ENCODE data around the gene FILIP1.

The FILIP1 gene

DNA sequence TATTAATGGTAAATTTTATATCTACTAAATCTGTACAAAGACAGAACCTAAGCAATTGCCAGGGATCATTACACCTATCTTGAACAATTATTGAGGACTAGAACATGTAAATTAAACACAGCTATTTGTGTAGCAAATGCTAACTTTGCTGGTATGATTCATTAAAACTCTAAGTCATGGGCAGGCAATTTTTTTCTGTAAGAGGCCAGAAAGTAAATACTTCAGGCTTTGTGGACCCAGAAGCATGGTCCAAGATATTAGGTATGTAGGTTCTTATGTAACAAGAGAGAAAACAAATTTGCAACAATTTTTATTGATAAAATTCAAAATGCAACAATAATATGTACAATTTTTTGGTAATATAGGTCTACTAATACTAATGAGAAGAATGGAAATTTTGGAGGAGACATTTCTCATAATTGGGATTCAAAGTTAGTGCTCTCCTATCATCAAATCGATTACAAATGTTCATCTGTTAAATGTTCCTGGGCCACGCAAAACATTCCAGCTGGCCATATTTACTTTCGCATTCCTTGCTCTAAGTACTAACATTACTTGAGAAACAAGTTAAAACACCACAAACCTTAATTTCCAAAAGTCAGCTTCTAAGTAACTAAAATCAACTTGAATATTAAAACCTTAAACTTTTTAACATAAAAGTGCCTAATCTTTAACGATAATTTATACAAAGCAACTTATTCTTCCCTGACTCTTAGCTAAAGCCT lies 213.3 kb downstream of the FILIP1 start:
- peak overlapping the region; percentile 95 for H3K4me3 ChIP-seq (ENCODE audit: low read depth, low read length)
- TF ChIP-seq, protein P1, sequence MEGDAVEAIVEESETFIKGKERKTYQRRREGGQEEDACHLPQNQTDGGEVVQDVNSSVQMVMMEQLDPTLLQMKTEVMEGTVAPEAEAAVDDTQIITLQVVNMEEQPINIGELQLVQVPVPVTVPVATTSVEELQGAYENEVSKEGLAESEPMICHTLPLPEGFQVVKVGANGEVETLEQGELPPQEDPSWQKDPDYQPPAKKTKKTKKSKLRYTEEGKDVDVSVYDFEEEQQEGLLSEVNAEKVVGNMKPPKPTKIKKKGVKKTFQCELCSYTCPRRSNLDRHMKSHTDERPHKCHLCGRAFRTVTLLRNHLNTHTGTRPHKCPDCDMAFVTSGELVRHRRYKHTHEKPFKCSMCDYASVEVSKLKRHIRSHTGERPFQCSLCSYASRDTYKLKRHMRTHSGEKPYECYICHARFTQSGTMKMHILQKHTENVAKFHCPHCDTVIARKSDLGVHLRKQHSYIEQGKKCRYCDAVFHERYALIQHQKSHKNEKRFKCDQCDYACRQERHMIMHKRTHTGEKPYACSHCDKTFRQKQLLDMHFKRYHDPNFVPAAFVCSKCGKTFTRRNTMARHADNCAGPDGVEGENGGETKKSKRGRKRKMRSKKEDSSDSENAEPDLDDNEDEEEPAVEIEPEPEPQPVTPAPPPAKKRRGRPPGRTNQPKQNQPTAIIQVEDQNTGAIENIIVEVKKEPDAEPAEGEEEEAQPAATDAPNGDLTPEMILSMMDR (IDR thresholded peaks at IDR 0.05; ENCODE audit: low read depth, low read length), result no peak

DNA sequence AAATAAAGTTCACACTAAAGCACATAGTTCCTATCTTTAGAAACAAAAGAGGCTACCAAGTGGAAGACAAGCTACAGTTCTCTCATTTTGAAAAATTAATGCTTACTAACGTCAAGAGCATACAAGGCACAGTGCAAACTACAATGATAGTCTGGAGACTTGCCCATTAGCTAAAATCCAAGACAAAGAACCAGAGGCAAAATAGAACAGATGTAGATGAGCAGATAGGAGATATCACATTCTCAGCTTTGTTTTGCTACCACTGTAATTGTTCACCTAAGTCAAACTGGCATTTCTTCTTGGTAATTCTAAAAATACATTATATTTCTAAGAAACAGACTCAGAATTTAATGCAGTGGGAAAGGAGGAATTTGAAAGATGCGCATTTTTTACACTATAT lies 214.2 kb downstream of the FILIP1 start:
- H3K4me3 ChIP-seq (ENCODE audit: low read depth, low read length), result no peak overlapping the region
- TF ChIP-seq, protein P1 (IDR thresholded peaks at IDR 0.05; ENCODE audit: low read depth, low read length), result no peak

DNA sequence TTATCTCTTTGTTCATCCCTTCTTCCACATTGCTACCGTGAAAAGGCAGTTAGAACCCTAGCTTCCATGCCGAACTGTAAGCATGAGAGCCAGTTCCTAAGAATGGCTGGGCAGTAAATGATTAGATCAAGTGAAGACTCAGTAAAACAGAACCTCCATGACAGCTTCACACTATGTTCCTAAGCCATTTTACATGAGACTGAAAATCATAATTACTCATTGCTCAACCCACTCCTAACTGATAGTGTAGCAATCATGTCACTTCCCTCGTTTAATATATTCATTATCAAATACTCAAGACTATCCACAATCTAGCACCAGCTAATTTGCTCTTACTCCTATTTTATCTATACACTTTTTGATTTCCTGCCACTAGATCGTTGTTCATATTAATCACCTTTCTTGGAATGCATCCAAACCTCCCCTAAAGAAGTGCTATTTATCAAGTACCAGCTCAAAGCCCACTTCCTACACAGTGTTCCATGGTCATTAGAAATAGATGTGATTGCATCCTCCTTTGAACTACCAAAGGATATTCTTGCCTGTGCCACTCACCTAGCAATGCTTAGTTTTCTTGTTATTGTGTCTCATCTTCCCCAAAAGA lies 215.0 kb downstream of the FILIP1 start:
- TF ChIP-seq, protein P1 (IDR thresholded peaks at IDR 0.05; ENCODE audit: low read depth, low read length), result no peak

DNA sequence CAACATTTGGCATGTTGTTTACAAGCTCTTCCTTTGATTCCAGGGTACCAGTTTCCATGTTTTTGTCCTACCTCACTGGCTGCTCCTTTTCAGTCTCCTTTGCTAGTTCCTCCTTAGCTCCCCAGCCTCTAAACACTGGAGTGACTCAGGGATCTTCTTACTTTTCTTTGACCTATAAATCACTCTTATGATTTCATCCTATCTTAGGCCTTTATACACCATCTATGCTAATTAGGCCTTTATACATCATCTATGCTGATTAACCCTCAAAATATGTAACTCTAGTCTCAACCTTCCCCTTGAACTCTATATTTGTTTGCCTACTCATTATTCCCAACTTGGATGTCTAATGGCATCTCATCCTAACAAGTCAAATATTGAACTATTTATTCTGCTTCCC lies 218.5 kb downstream of the FILIP1 start:
- TF ChIP-seq, protein P1 (IDR thresholded peaks at IDR 0.05; ENCODE audit: low read depth, low read length), result no peak
- no peak overlapping the region for H3K4me3 ChIP-seq (ENCODE audit: low read depth, low read length)

More for the DNA sequence above, 215.0 kb downstream of the FILIP1 start:
- H3K4me3 ChIP-seq (ENCODE audit: low read depth, low read length), result no peak overlapping the region

DNA sequence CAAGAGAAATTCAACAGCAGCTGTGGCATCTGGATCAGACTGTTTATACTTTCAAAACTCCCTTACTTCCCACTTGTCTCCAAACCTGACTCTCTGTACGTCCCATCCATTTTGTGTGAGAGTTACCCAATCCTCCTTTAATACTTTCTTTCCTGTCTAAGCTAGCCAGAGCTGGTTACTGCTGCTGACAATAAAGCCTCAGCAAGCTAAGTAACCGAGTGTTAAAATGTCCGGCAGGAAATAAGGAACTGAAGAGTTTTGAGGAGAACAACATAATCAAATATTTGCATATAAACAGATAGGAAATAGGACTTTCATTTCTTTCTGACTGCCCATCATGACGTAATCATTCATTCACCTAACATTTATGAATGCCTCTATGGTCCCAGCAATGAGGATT lies 220.6 kb downstream of the FILIP1 start:
- TF ChIP-seq, protein P1 (IDR thresholded peaks at IDR 0.05; ENCODE audit: low read depth, low read length), result no peak
- H3K4me3 ChIP-seq (ENCODE audit: low read depth, low read length), result no peak overlapping the region

DNA sequence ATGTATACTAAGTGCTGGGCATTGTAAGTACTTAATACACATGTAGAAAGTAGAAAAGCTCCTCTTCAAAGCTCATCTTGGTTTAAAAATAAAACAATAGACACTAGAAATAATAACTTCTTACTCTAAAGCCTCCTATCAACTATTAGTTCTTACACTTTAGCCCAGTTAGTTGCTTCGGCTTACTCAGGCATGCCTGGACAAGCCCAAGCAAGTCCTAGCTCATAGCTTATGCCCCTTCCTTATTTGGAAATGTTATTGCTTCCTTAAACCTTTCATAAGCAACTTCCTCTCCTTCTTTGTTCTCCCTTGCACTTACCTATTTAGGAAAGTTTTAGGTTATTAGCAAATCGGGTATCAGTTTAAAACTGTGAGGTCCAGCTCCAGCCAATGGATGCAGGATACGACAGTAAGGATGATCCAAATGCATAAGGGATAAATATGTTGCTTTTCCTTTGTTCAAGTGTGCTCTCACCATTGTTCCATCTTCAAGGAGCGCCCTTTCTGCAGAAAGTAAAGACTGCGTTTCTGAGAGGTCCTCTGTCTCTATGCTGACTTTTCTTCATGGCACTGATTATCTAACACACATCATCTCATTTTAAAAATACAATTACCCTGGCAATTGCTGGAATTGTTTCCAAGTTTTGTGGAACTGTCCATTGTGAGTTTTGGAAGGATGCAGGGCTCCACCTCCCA lies 221.3 kb downstream of the FILIP1 start:
- H3K4me3 ChIP-seq (ENCODE audit: low read depth, low read length), result no peak overlapping the region
- TF ChIP-seq, protein P1 (IDR thresholded peaks at IDR 0.05; ENCODE audit: low read depth, low read length), result no peak

DNA sequence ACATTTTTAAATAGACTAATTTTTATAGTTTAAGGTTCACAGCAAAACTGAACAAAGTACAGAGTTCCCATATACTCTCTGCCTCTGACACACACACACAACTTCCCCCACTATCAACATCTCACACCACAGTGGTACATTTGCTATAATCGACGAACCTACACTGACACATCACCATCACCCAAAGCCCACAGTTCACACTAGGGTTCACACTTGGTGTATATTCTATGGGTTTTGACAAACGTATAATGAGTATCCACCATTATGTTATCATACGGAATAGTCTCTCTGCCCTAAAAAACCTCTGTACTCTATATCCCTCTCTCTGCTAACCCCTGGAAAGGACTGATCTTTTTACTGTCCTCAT lies 224.6 kb downstream of the FILIP1 start:
- TF ChIP-seq, protein P1 (IDR thresholded peaks at IDR 0.05; ENCODE audit: low read depth, low read length), result no peak
- H3K4me3 ChIP-seq (ENCODE audit: low read depth, low read length), result no peak overlapping the region
